GM19328 (cell line): ENCODE measurements around the gene IRF1.
A peak's percentile ranks its signal among the peaks of the same experiment; 100 is the strongest.

ENCODE experiments used
- ATAC-seq: cut with Tn5 transposase; IDR thresholded peaks from one replicate; pipeline ENCODE4 v1.9.1; 2021; ENCODE audit warnings: mild to moderate bottlenecking, moderate library complexity; ENCODE audit not compliant: unreplicated experiment

IRF1 gene

GRCh38 chr5:132463811-132464155 is 26.8 kb downstream of the IRF1 start:
- no peak for ATAC-seq

DNA sequence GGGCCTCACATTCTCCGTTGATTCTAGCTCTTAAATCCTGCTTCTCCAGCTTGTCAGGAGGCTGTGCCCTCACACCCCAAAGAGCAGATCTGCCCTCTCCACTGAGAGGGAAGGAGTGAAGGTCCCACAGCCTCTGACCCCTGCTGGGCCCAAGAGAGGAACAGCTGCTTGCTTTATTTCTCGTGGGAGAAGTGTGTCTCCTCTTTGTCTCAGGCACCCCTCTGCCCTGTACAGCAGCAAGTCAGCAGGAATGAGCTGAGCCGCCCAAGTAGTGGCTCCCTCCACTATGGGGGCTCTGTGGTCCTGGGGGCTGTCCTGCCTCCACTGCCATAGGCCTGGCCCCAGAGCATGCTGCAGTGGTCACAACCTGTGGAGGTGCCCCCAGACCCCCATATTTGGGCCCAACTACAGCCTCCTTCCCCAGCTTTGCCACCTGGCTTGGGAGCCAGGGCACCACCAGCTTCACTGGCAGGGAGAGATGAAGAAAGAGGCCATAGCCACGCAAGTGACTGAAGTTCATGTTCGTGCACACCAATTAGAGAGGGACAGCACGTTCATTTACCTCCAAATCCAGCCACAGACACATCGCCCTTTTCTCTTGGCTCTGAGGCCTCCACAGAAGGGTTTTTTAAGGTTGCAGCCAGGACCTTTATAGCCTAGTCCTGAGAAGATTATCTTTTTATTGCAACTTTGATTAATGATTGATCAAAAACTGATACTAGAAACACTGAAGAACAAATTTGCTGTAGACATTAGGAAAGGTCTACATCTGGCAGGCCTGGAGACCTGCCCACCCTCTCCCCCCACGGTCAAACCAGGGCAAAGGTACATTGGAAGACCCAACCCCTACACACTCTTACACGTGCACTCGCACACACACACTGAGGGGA is 27.5 kb downstream of the IRF1 start:
- no peak for ATAC-seq

DNA sequence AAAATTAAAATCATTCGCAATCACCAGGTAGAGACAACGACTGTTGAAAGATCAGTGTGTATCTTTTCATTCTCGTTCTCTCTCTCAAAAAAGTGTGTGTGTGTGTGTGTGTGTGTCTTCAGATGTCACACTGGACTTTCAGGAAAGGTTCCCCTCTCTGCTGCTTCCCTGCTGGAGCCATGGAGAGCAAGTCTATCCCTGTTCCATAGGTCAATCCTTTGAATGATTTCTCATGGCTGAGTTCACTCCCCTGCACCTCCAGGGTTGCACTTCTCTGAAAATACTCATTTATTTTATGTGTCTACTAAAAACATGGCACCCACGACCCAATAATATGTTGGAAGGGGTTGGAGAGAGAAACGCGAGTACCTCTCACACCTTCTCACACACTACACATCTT is 28.2 kb downstream of the IRF1 start:
- ATAC-seq: no peak

DNA sequence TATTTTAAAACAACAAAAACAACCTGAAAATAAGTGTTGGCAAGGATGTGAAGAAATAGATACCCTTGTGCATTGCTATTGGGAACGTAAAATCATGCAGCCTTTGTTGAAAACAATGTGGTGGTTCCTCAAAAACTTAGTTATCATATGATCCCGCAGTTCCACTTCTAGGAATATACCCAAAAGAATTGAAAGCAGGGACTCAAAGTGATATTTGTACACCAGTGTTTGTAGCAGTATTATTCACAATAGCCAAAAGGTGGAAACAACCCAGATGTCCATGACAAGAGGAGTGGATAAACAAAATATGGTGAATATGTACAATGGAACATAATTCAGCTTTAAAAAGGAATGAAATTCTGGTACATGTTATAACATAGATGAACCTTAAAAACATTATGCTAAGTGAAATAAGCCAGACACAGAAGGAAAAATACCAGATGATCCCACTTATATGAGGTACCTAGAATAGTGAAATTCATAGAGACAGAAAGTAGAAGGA is 29.0 kb downstream of the IRF1 start:
- no peak for ATAC-seq

- no peak for ATAC-seq
Observed at GRCh38 chr5:132460846-132461568, 29.6 kb downstream of the IRF1 start.

GRCh38 chr5:132459983-132460838 is 30.4 kb downstream of the IRF1 start:
- ATAC-seq: no peak

DNA sequence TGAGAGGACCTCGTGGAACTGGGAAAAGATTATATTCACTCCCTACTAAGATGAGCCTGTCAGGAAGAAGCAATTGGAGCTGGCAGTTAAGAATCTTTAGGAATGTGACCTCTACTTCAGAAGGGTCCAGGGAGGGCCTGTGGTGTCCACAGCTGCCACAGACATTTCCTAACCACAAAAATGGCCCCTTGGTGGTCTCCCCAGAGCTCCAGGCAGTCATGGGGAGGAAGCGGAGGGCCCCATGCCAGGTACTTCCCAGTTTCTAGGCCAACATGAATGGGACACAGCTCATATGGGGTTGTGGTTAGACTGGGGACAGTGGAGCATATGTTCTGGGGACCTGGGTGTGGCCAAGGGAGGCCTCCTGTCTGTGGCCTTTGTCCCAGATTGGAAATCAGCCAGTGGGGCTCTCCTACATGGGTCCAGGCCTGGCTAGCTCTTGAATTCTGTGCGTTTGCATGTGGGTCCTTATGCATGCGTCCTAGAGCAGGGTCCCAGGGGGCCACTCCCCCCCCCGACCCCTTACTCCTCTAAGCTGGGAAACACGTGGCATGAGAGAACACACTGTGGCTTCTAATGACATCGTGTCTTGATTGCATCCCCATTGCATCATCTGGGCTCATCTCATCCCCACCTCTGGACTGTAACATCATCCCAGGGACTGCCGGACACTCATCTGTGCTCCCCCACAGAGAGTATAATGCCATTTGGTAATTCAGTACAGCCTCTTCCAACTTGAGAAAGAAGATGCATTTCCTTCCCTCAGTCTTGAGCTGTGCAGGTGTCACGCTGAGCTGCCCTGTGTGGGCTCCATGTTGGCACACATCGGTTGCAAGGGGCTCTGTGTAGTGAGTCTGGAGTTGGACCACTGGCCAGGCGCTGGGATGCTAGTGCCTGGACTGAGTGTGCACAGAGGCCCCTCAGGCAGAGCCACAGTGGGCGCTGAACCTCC is 31.3 kb downstream of the IRF1 start:
- no peak for ATAC-seq

- no peak for ATAC-seq
Observed at GRCh38 chr5:132458651-132459030, 31.9 kb downstream of the IRF1 start.

- ATAC-seq: no peak
Observed at GRCh38 chr5:132458226-132458560, 32.4 kb downstream of the IRF1 start.

- peak; percentile 24 for ATAC-seq
Observed at GRCh38 chr5:132457371-132458225, 33.0 kb downstream of the IRF1 start.

DNA sequence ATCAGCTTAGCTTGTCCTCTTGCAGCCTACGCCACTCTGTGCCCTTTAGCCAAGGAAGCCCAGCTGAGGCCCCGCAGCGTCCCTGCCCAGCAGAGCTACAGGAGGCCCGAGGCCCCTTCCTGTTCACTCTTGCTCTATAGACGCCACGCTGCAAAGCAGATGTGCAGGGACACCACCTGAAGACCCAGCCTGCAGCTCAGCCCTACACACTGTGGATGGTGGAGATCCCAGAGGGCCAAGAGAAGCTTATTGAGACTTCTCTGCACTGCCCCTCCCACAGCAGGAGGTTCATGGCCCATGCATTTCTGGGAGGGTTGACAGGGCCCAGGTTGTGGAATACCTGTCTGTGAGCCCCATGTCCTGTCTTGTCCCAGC is 33.6 kb downstream of the IRF1 start:
- peak; percentile 24 for ATAC-seq

GRCh38 chr5:132456296-132456986 is 34.1 kb downstream of the IRF1 start:
- peak; percentile 46 for ATAC-seq

- no peak for ATAC-seq
Observed at GRCh38 chr5:132455614-132456115, 34.9 kb downstream of the IRF1 start.

DNA sequence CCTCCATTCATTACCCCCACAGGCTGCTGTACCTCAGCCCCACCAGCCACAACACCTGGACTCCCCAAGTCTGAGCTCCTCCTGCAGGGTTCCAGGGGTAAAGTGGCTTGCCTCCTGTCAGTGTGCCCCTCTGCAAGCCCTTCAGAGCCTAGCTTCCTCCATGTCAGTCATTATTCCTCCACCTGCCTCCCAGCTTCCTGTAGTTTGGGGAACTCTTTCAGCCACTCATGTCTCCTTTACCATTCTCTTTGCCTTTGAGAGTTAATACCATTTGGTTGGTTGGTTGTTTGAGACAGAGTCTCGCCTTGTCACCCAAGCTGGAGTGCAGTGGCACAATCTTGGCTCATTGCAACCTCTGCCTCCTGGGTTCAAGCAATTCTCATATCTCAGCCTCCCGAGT is 36.2 kb downstream of the IRF1 start:
- ATAC-seq: no peak

DNA sequence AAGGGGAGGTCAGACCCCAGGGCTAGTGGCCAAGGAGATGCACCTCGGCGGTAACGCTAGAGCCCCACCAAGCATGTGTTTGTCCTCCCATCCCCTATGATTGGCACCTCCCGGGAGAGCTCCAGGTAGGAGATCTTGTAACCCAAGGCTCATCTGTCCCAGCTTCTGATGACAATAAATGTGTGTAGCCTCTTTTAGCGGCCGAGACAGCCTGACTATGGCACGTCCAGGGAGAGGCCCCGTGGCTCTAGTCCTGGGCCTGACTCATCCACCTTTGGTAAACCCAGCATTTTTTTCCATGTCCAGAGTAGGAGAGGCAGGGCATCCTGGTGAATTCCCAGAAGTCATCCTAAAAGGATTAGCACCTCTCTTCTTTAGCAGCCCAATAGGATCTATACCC is 39.2 kb downstream of the IRF1 start:
- no peak for ATAC-seq

DNA sequence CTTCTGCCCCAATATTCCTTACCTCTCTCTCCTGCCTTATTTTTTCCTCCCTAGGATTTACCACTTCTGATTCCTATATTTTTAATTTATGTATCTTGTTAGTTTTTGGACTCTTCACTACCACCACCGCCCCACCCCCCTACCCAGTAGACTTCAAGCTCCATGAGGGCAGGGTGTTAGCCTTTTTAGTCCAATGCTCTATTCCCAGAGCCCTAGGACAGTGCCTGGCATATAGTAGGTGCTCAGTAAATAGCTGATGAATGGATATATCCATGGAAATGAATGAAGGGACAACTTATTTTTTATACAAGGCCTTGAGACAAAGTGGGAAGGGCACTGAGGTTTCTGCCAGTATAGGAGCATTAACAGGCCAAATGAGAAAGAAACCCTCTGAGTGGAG is 41.5 kb downstream of the IRF1 start:
- ATAC-seq: no peak

- no peak for ATAC-seq
Observed at GRCh38 chr5:132447196-132447595, 43.4 kb downstream of the IRF1 start.

- ATAC-seq: no peak
Observed at GRCh38 chr5:132446621-132447020, 44.0 kb downstream of the IRF1 start.

DNA sequence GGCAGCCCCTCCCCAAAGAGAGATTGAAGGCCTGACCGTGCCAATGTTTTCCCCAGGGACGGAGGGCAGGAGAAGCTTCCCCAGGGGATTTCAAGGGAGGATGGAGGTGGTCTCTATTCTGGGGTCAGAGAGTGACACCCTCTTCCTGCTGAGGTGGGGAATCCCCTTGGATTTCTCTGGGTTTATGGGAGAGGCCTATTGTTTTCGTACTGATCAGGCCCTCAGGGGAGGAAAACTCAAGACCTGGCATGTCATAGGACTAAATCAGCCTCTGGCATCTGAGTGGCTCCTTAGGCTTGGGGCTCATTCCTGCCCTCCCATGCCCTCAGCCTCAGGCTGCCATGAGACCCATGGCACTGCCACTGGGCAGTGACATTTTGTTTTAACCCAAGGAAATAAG is 44.6 kb downstream of the IRF1 start:
- ATAC-seq: no peak
